H1 (cell line): ENCODE results near the gene PTCH1. TPM values are rescaled to one million over a fixed set of nuclear protein-coding genes. Genes with fewer than 3 reads are reported as not detected.

Experiments used
- BACH1 ChIP-seq: IDR thresholded peaks from 2 replicates; pipeline ENCODE4 v1.6.1; 2012; ENCODE audit warnings: low read length, improper control_type of control experiment
- CHD2 ChIP-seq: IDR thresholded peaks from 2 replicates; pipeline ENCODE4 v1.6.1; 2012; ENCODE audit warnings: low read length, improper control_type of control experiment
- CREB1 ChIP-seq: IDR thresholded peaks from 2 replicates; pipeline ENCODE4 v1.6.1; 2012; ENCODE audit warnings: inconsistent platforms
- CTCF ChIP-seq, 3 experiments: IDR thresholded peaks; 1 replicate in 2 of 3; 2 replicates in 1 of 3; pipeline versions ENCODE4 v1.5.1 to v1.6.1; 2011; ENCODE audit warnings: low read length in 3 of 3, mild to moderate bottlenecking in 3 of 3, inconsistent platforms in 2 of 3, low read depth in 1 of 3, moderate library complexity in 1 of 3; ENCODE audit not compliant: insufficient read depth in 1 of 3; ENCODE audit errors: control extremely low read depth in 1 of 3
- EP300 ChIP-seq, 2 experiments: IDR thresholded peaks; 1 replicate in 1 of 2; 2 replicates in 1 of 2; pipeline ENCODE4 v1.6.1; 2011 to 2012; ENCODE audit warnings: low read depth in 2 of 2, low read length in 2 of 2, mild to moderate bottlenecking in 2 of 2, borderline replicate concordance in 1 of 2, inconsistent platforms in 1 of 2, moderate library complexity in 1 of 2
- GABPA ChIP-seq: IDR thresholded peaks from 2 replicates; pipeline ENCODE4 v1.6.1; 2011; ENCODE audit warnings: mild to moderate bottlenecking, low read length, moderate library complexity, borderline replicate concordance; ENCODE audit not compliant: insufficient read depth
- JUN ChIP-seq: IDR thresholded peaks from 2 replicates; pipeline ENCODE4 v1.6.1; 2011; ENCODE audit warnings: low read depth, mild to moderate bottlenecking, improper control_type of control experiment, low read length
- MAFK ChIP-seq: IDR thresholded peaks from 2 replicates; pipeline ENCODE4 v1.6.1; 2012; ENCODE audit warnings: low read depth, mild to moderate bottlenecking, improper control_type of control experiment, low read length
- NANOG ChIP-seq: IDR thresholded peaks from 2 replicates; pipeline ENCODE4 v1.6.1; 2011; ENCODE audit warnings: low read length, low read depth, mild to moderate bottlenecking, inconsistent platforms; ENCODE audit not compliant: insufficient read depth, poor library complexity, severe bottlenecking
- NRF1 ChIP-seq: IDR thresholded peaks from 2 replicates; pipeline ENCODE4 v1.6.1; 2011; ENCODE audit warnings: mild to moderate bottlenecking, low read depth, low read length, improper control_type of control experiment
- PHF8 ChIP-seq: fragments of 200-600 bp; sonication (generic); conservative IDR thresholded peaks from 2 replicates; pipeline ENCODE4 v1.7.1; 2012; ENCODE audit warnings: low read depth, mild to moderate bottlenecking, inconsistent platforms, low read length, moderate library complexity
- POLR2A ChIP-seq, 2 experiments: IDR thresholded peaks; 1 replicate in 1 of 2; 2 replicates in 1 of 2; pipeline ENCODE4 v1.6.1; 2011; ENCODE audit warnings: low read depth in 2 of 2, low read length in 2 of 2, mild to moderate bottlenecking in 2 of 2; ENCODE audit errors: control extremely low read depth in 1 of 2
- POLR2AphosphoS5 ChIP-seq: IDR thresholded peaks from 2 replicates; pipeline ENCODE4 v1.6.1; 2011; ENCODE audit warnings: low read depth, low read length
- POU5F1 ChIP-seq: IDR thresholded peaks from 2 replicates; pipeline ENCODE4 v1.6.1; 2011; ENCODE audit warnings: low read depth, mild to moderate bottlenecking, low read length, moderate library complexity
- RBBP5 ChIP-seq: IDR thresholded peaks from 2 replicates; pipeline ENCODE4 v1.7.1; 2012; ENCODE audit warnings: low read depth, mild to moderate bottlenecking, inconsistent platforms, low read length, moderate library complexity, borderline replicate concordance
- SIRT6 ChIP-seq: IDR thresholded peaks from one replicate; pipeline ENCODE4 v1.7.1; 2012; ENCODE audit warnings: low read length, inconsistent platforms
- SIX5 ChIP-seq: IDR thresholded peaks from 2 replicates; pipeline ENCODE4 v1.6.1; 2011; ENCODE audit warnings: mild to moderate bottlenecking, low read depth, low read length
- SP1 ChIP-seq: IDR thresholded peaks from 2 replicates; pipeline ENCODE4 v1.6.1; 2011; ENCODE audit warnings: low read depth, low read length
- SUZ12 ChIP-seq: fragments of 200-600 bp; sonication (generic); IDR thresholded peaks from 2 replicates; pipeline ENCODE4 v1.6.1; 2012; ENCODE audit warnings: mild to moderate bottlenecking, inconsistent platforms, low read length, moderate library complexity, mixed read lengths
- TBP ChIP-seq: IDR thresholded peaks from 2 replicates; pipeline ENCODE4 v1.6.1; 2011; ENCODE audit warnings: low read depth, low read length, improper control_type of control experiment
- TEAD4 ChIP-seq: IDR thresholded peaks from 2 replicates; pipeline ENCODE4 v1.6.1; 2012; ENCODE audit warnings: low read depth, low read length, inconsistent platforms, mixed read lengths
- polyA plus RNA-seq, 7 experiments: library from polyadenylated mRNA; depleted of rRNA in 3 of 7; stranded (reverse) in 5 of 7; unstranded in 2 of 7; fragments of >200 nt in 5 of 7; fragments of 200-250 nt in 2 of 7; gene quantifications; 1 replicate in 5 of 7; 2 replicates in 1 of 7; 4 replicates in 1 of 7; pipeline versions ENCODE4 v1.2.1 to v1.2.3, GENCODE V29; 2011 to 2013; ENCODE audit warnings: missing spikeins in 2 of 7, mixed read lengths in 2 of 7
- total RNA-seq: library from RNA; stranded (reverse); fragmentation: NEBNext Ultra II Directional; extraction: Animal tissue kit (Norgen Biotek cat#: 25700); gene quantifications from 2 replicates; pipeline ENCODE4 v1.2.1, GENCODE V29; 2021
- TF ChIP-seq, protein P1 (sequence below): IDR thresholded peaks from 2 replicates; pipeline ENCODE4 v1.6.1; 2012; ENCODE audit warnings: low read length, inconsistent platforms

The PTCH1 gene
- total and polyA plus RNA-seq, 2 of the 8 experiments (the other 6 are each of a cell fraction or from before 2014, with no cell fraction given) = 6.4 to 34.1 TPM

GRCh38 chr9:95516734-95517558 lies at the start of gene PTCH1 (continued):
- TF ChIP-seq, protein P1, sequence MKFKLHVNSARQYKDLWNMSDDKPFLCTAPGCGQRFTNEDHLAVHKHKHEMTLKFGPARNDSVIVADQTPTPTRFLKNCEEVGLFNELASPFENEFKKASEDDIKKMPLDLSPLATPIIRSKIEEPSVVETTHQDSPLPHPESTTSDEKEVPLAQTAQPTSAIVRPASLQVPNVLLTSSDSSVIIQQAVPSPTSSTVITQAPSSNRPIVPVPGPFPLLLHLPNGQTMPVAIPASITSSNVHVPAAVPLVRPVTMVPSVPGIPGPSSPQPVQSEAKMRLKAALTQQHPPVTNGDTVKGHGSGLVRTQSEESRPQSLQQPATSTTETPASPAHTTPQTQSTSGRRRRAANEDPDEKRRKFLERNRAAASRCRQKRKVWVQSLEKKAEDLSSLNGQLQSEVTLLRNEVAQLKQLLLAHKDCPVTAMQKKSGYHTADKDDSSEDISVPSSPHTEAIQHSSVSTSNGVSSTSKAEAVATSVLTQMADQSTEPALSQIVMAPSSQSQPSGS = no peak
- TF ChIP-seq GABPA (no peak), NANOG (no peak), TEAD4 (no peak), CTCF (IDR thresholded peaks at IDR 0.05; ENCODE audit: control extremely low read depth in 1 of 3, insufficient read depth in 1 of 3, low read depth in 1 of 3, low read length in 3 of 3) (no peak), POLR2AphosphoS5 (no peak), POU5F1 (no peak), JUN (no peak), SIX5 (no peak), PHF8 (no peak), BACH1 (no peak), CHD2 (no peak), TBP (no peak), CREB1 (no peak), NRF1 (no peak), SUZ12 (peak; percentile 76), POLR2A (IDR thresholded peaks at IDR 0.05; ENCODE audit: control extremely low read depth in 1 of 2, low read depth in 2 of 2, low read length in 2 of 2) (no peak), SIRT6 (no peak), MAFK (no peak), SP1 (no peak), RBBP5 (no peak), EP300 (IDR thresholded peaks at IDR 0.05; ENCODE audit: borderline replicate concordance in 1 of 2, low read depth in 2 of 2, low read length in 2 of 2) (no peak)
